DOHH2 (cell line): ENCODE measurements around the gene CIPC.

Experiments
- H3F3A ChIP-seq: fragments of 200-600 bp; sonication (generic), shearing (Covaris generic); 2 replicates; pipeline ENCODE4 v1.6.0; 2016; ENCODE audit warnings: antibody characterized with exemption, mild to moderate bottlenecking; ENCODE audit not compliant: control insufficient read depth, insufficient read depth
- H3K27ac ChIP-seq: fragments of 200-600 bp; sonication (generic); 2 replicates; pipeline ENCODE4 v1.5.1; 2014; ENCODE audit warnings: low read depth, mild to moderate bottlenecking, low read length, moderate library complexity
- H3K27me3 ChIP-seq: fragments of 200-600 bp; sonication (generic); 2 replicates; pipeline ENCODE4 v1.6.1; 2014; ENCODE audit warnings: mild to moderate bottlenecking, low read length, mixed read lengths; ENCODE audit not compliant: control insufficient read depth
- H3K36me3 ChIP-seq: fragments of 200-600 bp; sonication (generic); 2 replicates; pipeline ENCODE4 v1.6.1; 2014; ENCODE audit warnings: mild to moderate bottlenecking, low read length, moderate library complexity, mixed read lengths; ENCODE audit not compliant: control insufficient read depth
- H3K4me1 ChIP-seq: fragments of 200-600 bp; sonication (generic); 2 replicates; pipeline ENCODE4 v1.6.1; 2014; ENCODE audit warnings: mild to moderate bottlenecking, low read length, mixed read lengths; ENCODE audit not compliant: control insufficient read depth
- H3K4me2 ChIP-seq: fragments of 200-600 bp; sonication (generic); 2 replicates; pipeline ENCODE4 v1.6.0; 2014; ENCODE audit warnings: mild to moderate bottlenecking, low read length, moderate library complexity
- H3K4me3 ChIP-seq: fragments of 200-600 bp; sonication (generic); 2 replicates; pipeline ENCODE4 v1.5.1; 2014; ENCODE audit warnings: mild to moderate bottlenecking, low read length, mixed read lengths
- H3K79me2 ChIP-seq: fragments of 200-600 bp; sonication (generic); 2 replicates; pipeline ENCODE4 v1.6.1; 2014; ENCODE audit warnings: mild to moderate bottlenecking, low read length, mixed read lengths; ENCODE audit not compliant: control insufficient read depth
- H3K9me2 ChIP-seq: fragments of 200-600 bp; sonication (generic); replicated peaks from 2 replicates; pipeline ENCODE4 v1.6.1; 2014; ENCODE audit warnings: mild to moderate bottlenecking, low read length, mixed read lengths; ENCODE audit not compliant: control insufficient read depth
- H3K9me3 ChIP-seq: fragments of 200-600 bp; sonication (generic); 2 replicates; pipeline ENCODE4 v1.6.1; 2014; ENCODE audit warnings: antibody characterized with exemption, low read length, mixed read lengths; ENCODE audit not compliant: control insufficient read depth, insufficient read depth
- H4K20me1 ChIP-seq: fragments of 200-600 bp; sonication (generic); 2 replicates; pipeline ENCODE4 v1.6.0; 2014; ENCODE audit warnings: low read depth, mild to moderate bottlenecking, antibody characterized with exemption, low read length, moderate library complexity; ENCODE audit not compliant: control insufficient read depth, insufficient read depth
- CTCF ChIP-seq: fragments of 200-600 bp; sonication (generic); IDR thresholded peaks from one replicate; pipeline ENCODE4 v1.5.1; 2014; ENCODE audit warnings: antibody characterized with exemption, mild to moderate bottlenecking, low read depth, low read length; ENCODE audit not compliant: poor library complexity, severe bottlenecking
- EZH2phosphoT487 ChIP-seq: fragments of 200-600 bp; sonication (generic); IDR thresholded peaks from 2 replicates; pipeline ENCODE4 v1.6.1; 2017; ENCODE audit warnings: borderline replicate concordance, mild to moderate bottlenecking, antibody characterized with exemption, low read length, moderate library complexity, mixed read lengths

Gene CIPC

GRCh38 chr14:77088219-77088618 is 9.8 kb upstream of the CIPC start:
- Histone ChIP-seq H3K79me2 (no peaks in the 10 kb centered on the region), H3F3A (peaks cover under 1% of the 10 kb centered on the region), H3K27me3 (peaks cover 26% of the 10 kb centered on the region), H3K4me2 (no peak overlapping the region), H3K4me1 (no peaks in the 10 kb centered on the region), H3K36me3 (no peaks in the 10 kb centered on the region), H4K20me1 (no peaks in the 10 kb centered on the region), H3K4me3 (no peak overlapping the region), H3K27ac (no peak overlapping the region), H3K9me2 (no peaks in the 10 kb centered on the region), H3K9me3 (peaks cover 14% of the 10 kb centered on the region)
- TF ChIP-seq CTCF = no peak
- TF ChIP-seq EZH2phosphoT487 = no peak

GRCh38 chr14:77088645-77089044 is 9.4 kb upstream of the CIPC start:
- Histone ChIP-seq H3K27ac (no peak overlapping the region), H3K27me3 (peaks cover 26% of the 10 kb centered on the region), H3K4me1 (no peaks in the 10 kb centered on the region), H3K79me2 (no peaks in the 10 kb centered on the region), H3F3A (no peaks in the 10 kb centered on the region), H3K9me3 (peaks cover 14% of the 10 kb centered on the region), H3K4me3 (no peak overlapping the region), H3K36me3 (no peaks in the 10 kb centered on the region), H3K9me2 (no peaks in the 10 kb centered on the region), H3K4me2 (no peak overlapping the region), H4K20me1 (no peaks in the 10 kb centered on the region)
- no peak for TF ChIP-seq EZH2phosphoT487
- TF ChIP-seq CTCF = no peak

GRCh38 chr14:77091518-77091917 is 6.5 kb upstream of the CIPC start:
- H3K4me3 ChIP-seq = no peak overlapping the region
- H4K20me1 ChIP-seq = no peaks in the 10 kb centered on the region
- H3K9me3 ChIP-seq = peaks cover 14% of the 10 kb centered on the region
- H3K4me1 ChIP-seq = peaks cover 7% of the 10 kb centered on the region
- TF ChIP-seq EZH2phosphoT487 = no peak
- TF ChIP-seq CTCF = no peak
- peaks cover 12% of the 10 kb centered on the region for H3F3A ChIP-seq
- peaks cover 7% of the 10 kb centered on the region for H3K79me2 ChIP-seq
- no peak overlapping the region for H3K27ac ChIP-seq
- H3K4me2 ChIP-seq = no peak overlapping the region
- H3K36me3 ChIP-seq = no peaks in the 10 kb centered on the region
- H3K9me2 ChIP-seq = no peaks in the 10 kb centered on the region
- peaks cover 8% of the 10 kb centered on the region for H3K27me3 ChIP-seq
